HL-60 (cell line): ENCODE results near the gene KLK12.

Experiments used
- GABPA ChIP-seq: IDR thresholded peaks from 2 replicates; pipeline ENCODE4 v1.6.1; 2012; ENCODE audit warnings: low read depth
- POLR2AphosphoS5 ChIP-seq: IDR thresholded peaks from 2 replicates; pipeline ENCODE4 v1.6.1; 2012; ENCODE audit warnings: low read depth
- REST ChIP-seq: IDR thresholded peaks from 2 replicates; pipeline ENCODE4 v1.6.1; 2012; ENCODE audit warnings: low read depth; ENCODE audit not compliant: insufficient replicate concordance
- TF ChIP-seq, protein P1 (sequence below): IDR thresholded peaks from one replicate; pipeline ENCODE4 v1.5.1; 2011; ENCODE audit warnings: low read length, control low read depth, inconsistent platforms; ENCODE audit not compliant: insufficient read depth

DNA sequence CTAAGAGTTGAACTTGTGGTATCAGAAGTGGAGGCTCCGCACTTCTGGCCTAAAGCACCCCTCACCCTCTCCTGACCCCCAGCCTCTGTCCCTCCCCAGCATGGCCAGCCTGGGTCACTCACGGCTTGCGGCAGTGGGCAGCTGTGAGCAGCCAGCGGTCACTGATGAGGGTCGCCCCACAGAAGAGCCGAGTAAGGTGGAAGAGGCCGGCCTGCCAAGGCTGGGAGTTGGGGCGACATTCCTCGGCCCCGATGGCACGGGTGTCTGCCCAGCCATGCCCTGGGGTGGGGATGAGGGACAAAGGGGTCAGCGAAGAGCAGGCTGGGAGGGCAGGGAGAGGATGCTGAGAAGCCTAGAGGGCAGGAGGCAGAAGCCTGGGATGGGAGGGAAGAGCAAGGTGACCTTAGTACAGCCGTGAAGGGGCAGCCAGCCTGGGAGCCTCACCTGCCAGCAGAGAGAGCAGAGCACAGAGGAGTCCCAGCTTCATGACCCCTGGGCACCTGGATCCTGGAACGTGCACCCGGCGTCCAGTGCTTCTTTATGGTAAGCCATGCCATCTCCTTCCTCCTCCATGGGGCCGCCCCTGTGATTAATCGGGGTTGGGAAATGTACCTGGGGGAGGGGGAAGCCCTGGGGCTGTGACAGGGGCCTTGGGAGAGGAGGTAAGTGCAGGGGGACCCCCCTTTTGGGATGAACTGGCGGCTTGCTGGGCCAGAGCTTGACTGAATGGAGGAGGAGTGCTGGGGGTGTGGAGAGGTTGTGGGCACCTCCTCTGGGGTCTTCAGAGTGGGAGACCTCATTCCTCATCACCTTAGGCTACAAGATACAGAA lies 25.5 kb downstream of the KLK12 start:
- TF ChIP-seq, protein P1, sequence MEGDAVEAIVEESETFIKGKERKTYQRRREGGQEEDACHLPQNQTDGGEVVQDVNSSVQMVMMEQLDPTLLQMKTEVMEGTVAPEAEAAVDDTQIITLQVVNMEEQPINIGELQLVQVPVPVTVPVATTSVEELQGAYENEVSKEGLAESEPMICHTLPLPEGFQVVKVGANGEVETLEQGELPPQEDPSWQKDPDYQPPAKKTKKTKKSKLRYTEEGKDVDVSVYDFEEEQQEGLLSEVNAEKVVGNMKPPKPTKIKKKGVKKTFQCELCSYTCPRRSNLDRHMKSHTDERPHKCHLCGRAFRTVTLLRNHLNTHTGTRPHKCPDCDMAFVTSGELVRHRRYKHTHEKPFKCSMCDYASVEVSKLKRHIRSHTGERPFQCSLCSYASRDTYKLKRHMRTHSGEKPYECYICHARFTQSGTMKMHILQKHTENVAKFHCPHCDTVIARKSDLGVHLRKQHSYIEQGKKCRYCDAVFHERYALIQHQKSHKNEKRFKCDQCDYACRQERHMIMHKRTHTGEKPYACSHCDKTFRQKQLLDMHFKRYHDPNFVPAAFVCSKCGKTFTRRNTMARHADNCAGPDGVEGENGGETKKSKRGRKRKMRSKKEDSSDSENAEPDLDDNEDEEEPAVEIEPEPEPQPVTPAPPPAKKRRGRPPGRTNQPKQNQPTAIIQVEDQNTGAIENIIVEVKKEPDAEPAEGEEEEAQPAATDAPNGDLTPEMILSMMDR: no peak
- no peak for TF ChIP-seq POLR2AphosphoS5
- no peak for TF ChIP-seq GABPA
- TF ChIP-seq REST: no peak
